Lung (tissue), 12 donors: ENCODE data around the gene WDR87. TPM values are rescaled to one million over a fixed set of nuclear protein-coding genes. Genes with fewer than 3 reads are reported as not detected.

Source experiments
- ATAC-seq: fragments of 200-7000 bp; cut with Tn5 transposase; one replicate; pipeline ENCODE4 v1.9.1; 2020; ENCODE audit warnings: moderate number of reproducible peaks; ENCODE audit not compliant: insufficient read depth, low FRiP score
- DNase-seq, 3 donors: peaks; one replicate each; pipeline ENCODE4 v3.0.0-alpha.2; 2013 to 2017
- H3K27ac ChIP-seq, 2 donors: one replicate each; pipeline ENCODE4 v1.5.1; 2013; ENCODE audit warnings: mild to moderate bottlenecking in 2 of 2, moderate library complexity in 2 of 2, control low read depth in 1 of 2, inconsistent platforms in 1 of 2, low read depth in 1 of 2, low read length in 1 of 2
- H3K27me3 ChIP-seq, 3 donors: one replicate each; pipeline ENCODE4 v1.5.1; 2013; ENCODE audit warnings: low read length in 2 of 3; ENCODE audit not compliant: control insufficient read depth in 3 of 3, insufficient read depth in 3 of 3
- H3K36me3 ChIP-seq, 4 donors: one replicate each; pipeline ENCODE4 v1.5.1; 2013; ENCODE audit warnings: low read length in 4 of 4, mild to moderate bottlenecking in 1 of 4, moderate library complexity in 1 of 4; ENCODE audit not compliant: control insufficient read depth in 4 of 4, insufficient read depth in 4 of 4
- H3K4me1 ChIP-seq, 5 donors: one replicate each; pipeline ENCODE4 v1.5.1; 2013; ENCODE audit warnings: low read length in 5 of 5, mild to moderate bottlenecking in 2 of 5, moderate library complexity in 1 of 5; ENCODE audit not compliant: control insufficient read depth in 5 of 5, insufficient read depth in 5 of 5
- H3K4me3 ChIP-seq: one replicate; pipeline ENCODE4 v1.5.1; 2013; ENCODE audit warnings: mild to moderate bottlenecking, control low read depth, moderate library complexity
- H3K9ac ChIP-seq, 2 donors: one replicate each; pipeline ENCODE4 v1.5.1; 2013; ENCODE audit warnings: low read length in 2 of 2, control low read depth in 1 of 2; ENCODE audit not compliant: insufficient read depth in 1 of 2
- H3K9me3 ChIP-seq, 4 donors: one replicate each; pipeline ENCODE4 v1.5.1; 2013; ENCODE audit warnings: low read length in 3 of 4, mild to moderate bottlenecking in 1 of 4, moderate library complexity in 1 of 4; ENCODE audit not compliant: control insufficient read depth in 4 of 4, insufficient read depth in 3 of 4
- WGBS, 2 donors: extraction: QIAGEN DNeasy Blood & Tissue Kit; methylation state at CpG; one replicate each; pipeline ENCODE4 v1.1.7; 2013; 5-methylcytosine and 5-hydroxymethylcytosine counted together
- polyA plus RNA-seq, 2 donors: library from polyadenylated mRNA; stranded (reverse); fragments of 200-250 nt; gene quantifications; one replicate each; pipeline ENCODE4 v1.2.1, GENCODE V29; 2013
- total RNA-seq, 2 donors: library from RNA; depleted of rRNA in 1 of 2; stranded (reverse); fragments of >200 nt in 1 of 2; gene quantifications; one replicate each; pipeline ENCODE4 v1.2.1, GENCODE V29; 2014 to 2021
- TF ChIP-seq, protein P1 (sequence below): IDR thresholded peaks from 2 replicates; pipeline ENCODE4 v1.5.1; 2012; ENCODE audit warnings: mild to moderate bottlenecking; ENCODE audit errors: control extremely low read depth, extremely low read depth
- donor health status: control.
- donor health status: control.
- donor health status: Bipolar disorder and iron deficiency.
- donor health status: healthy.
- donor health status: DM: yes; HTN: yes; CAD: no.

Gene WDR87
- total and polyA plus RNA-seq, 4 donors, result not detected

DNA sequence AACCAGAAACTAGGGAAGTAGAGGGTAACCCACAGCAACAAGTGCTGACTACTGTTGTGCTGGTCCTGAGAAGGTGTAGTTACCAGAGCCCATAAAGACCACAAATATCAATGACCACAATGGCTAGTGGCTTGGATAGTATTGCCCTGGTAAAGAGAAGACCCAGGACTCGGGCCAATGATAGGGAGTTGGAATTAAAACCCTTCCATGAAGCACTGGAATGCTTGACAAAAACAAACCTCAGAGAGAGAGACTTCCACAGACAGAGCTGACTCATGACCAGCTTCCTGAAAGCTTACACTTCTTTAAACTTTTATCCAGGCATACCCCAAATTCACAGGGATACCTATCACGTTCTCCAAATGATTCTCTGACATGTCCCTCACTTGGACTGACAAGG is 60.5 kb downstream of the WDR87 start:
- Histone ChIP-seq H3K4me1 (no peaks in the 10 kb centered on the region), H3K4me3 (no peak overlapping the region), H3K9ac (no peak overlapping the region), H3K9me3 (peaks cover 0 to 6% (median 0%) of the 10 kb centered on the region in 4 donors), H3K27me3 (peaks cover 0 to 3% (median 0%) of the 10 kb centered on the region in 3 donors), H3K36me3 (no peaks in the 10 kb centered on the region), H3K27ac (no peak overlapping the region)
- TF ChIP-seq, protein P1, sequence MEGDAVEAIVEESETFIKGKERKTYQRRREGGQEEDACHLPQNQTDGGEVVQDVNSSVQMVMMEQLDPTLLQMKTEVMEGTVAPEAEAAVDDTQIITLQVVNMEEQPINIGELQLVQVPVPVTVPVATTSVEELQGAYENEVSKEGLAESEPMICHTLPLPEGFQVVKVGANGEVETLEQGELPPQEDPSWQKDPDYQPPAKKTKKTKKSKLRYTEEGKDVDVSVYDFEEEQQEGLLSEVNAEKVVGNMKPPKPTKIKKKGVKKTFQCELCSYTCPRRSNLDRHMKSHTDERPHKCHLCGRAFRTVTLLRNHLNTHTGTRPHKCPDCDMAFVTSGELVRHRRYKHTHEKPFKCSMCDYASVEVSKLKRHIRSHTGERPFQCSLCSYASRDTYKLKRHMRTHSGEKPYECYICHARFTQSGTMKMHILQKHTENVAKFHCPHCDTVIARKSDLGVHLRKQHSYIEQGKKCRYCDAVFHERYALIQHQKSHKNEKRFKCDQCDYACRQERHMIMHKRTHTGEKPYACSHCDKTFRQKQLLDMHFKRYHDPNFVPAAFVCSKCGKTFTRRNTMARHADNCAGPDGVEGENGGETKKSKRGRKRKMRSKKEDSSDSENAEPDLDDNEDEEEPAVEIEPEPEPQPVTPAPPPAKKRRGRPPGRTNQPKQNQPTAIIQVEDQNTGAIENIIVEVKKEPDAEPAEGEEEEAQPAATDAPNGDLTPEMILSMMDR, result no peak
- no peak for ATAC-seq
- no peak for DNase-seq
- WGBS, 2 donors, result 67 to 70% methylated on average over 2 of the region's 2 CpGs

Other genes with a start within 250 kb of the WDR87 start
- gene ZNF607, start 186.8 kb downstream of the WDR87 start, total RNA-seq, result 10 to 100 TPM in 1 of 2 donors, 1 to 10 TPM in 1; 5.4 to 13.7 TPM
- 1 to 10 TPM; 1.4 to 1.5 TPM for gene ZNF607, start 186.8 kb downstream of the WDR87 start, polyA plus RNA-seq
- 10 to 100 TPM in 1 of 2 donors, 1 to 10 TPM in 1; 9.1 to 25.0 TPM for gene ZNF573, start 127.0 kb downstream of the WDR87 start, total RNA-seq
- gene ZNF573, start 127.0 kb downstream of the WDR87 start, polyA plus RNA-seq, result 1 to 10 TPM; 1.1 to 1.4 TPM
- 10 to 100 TPM; 44.8 to 50.5 TPM for gene SIPA1L3, start 614 bp upstream of the WDR87 start, total RNA-seq
- 10 to 100 TPM in 1 of 2 donors, 1 to 10 TPM in 1; 9.6 to 10.4 TPM for gene SIPA1L3, start 614 bp upstream of the WDR87 start, polyA plus RNA-seq